ENCODE measurements around the gene DPM2.

The DPM2 gene

GRCh38 chr9:127937388-127938297, at the start of gene DPM2:
Gene DPM2 (minus strand): TSS chr9:127937854. CDS start chr9:127937820, 34 bp downstream.
- peak; percentile 69 for DNase-seq

- DNase-seq, result no peak
These were observed 49.5 kb upstream of the DPM2 start for GRCh38 chr9:127987103-127987614.

GRCh38 chr9:127985011-127985410, 47.4 kb upstream of the DPM2 start:
- DNase-seq, result no peak

GRCh38 chr9:127983847-127984289, 46.2 kb upstream of the DPM2 start:
- DNase-seq, result no peak

- no peak for DNase-seq
These were observed 45.3 kb upstream of the DPM2 start for GRCh38 chr9:127982912-127983311.

GRCh38 chr9:127981559-127982121, 44.0 kb upstream of the DPM2 start:
- DNase-seq, result no peak

GRCh38 chr9:127980706-127981558, 43.3 kb upstream of the DPM2 start, which contains the start of gene EEIG1:
Gene EEIG1 (minus strand): TSS chr9:127980989. CDS start chr9:127980137, 852 bp downstream.
- peak; percentile 91 for DNase-seq

- no peak for DNase-seq
These were observed 42.5 kb upstream of the DPM2 start for GRCh38 chr9:127980060-127980705.

GRCh38 chr9:127979333-127980059, 41.8 kb upstream of the DPM2 start:
- DNase-seq, result peak; percentile 57

- no peak for DNase-seq
These were observed 41.3 kb upstream of the DPM2 start for GRCh38 chr9:127979015-127979332.

- no peak for DNase-seq
These were observed 40.4 kb upstream of the DPM2 start for GRCh38 chr9:127977884-127978647.

GRCh38 chr9:127977009-127977883, 39.6 kb upstream of the DPM2 start:
- DNase-seq, result no peak

- peak; percentile 84 for DNase-seq
These were observed 38.8 kb upstream of the DPM2 start for GRCh38 chr9:127976498-127976897.

- DNase-seq, result no peak
These were observed 38.0 kb upstream of the DPM2 start for GRCh38 chr9:127975376-127976315.

- DNase-seq, result no peak
These were observed 37.2 kb upstream of the DPM2 start for GRCh38 chr9:127974769-127975261.

GRCh38 chr9:127974001-127974768, 36.5 kb upstream of the DPM2 start:
- DNase-seq, result no peak

GRCh38 chr9:127973169-127974000, 35.7 kb upstream of the DPM2 start:
- DNase-seq, result no peak
